Naive B cell (primary cell): ENCODE results near the gene CMSS1. TPM values are rescaled to one million over a fixed set of nuclear protein-coding genes. Genes with fewer than 3 reads are reported as not detected.

Experiments used
- ATAC-seq, 2 donors: fragments of 150-1000 bp; cut with Tn5 transposase; 2 replicates each; pipeline ENCODE4 v1.10.0; 2021; ENCODE audit warnings: low read depth in 2 of 2, mild to moderate bottlenecking in 2 of 2, moderate library complexity in 2 of 2
- DNase-seq: peaks from one replicate; pipeline ENCODE4 v3.0.0; 2022
- H3K27ac Mint-ChIP-seq, 6 donors: one replicate each; pipeline ENCODE4 v1.8.0; 2020 to 2022; ENCODE audit warnings: mild to moderate bottlenecking in 6 of 6, mixed read lengths in 6 of 6, moderate library complexity in 5 of 6, inconsistent platforms in 2 of 6
- H3K27me3 Mint-ChIP-seq, 3 donors: one replicate each; pipeline ENCODE4 v1.8.0; 2021 to 2022; ENCODE audit warnings: mixed read lengths in 3 of 3, mild to moderate bottlenecking in 1 of 3
- H3K36me3 Mint-ChIP-seq, 2 donors: one replicate each; pipeline ENCODE4 v1.8.0; 2020 to 2022; ENCODE audit warnings: mixed read lengths in 2 of 2, inconsistent platforms in 1 of 2, mild to moderate bottlenecking in 1 of 2
- H3K4me1 Mint-ChIP-seq, 3 donors: one replicate each; pipeline ENCODE4 v1.8.0; 2020 to 2022; ENCODE audit warnings: mixed read lengths in 3 of 3, inconsistent platforms in 1 of 3, mild to moderate bottlenecking in 1 of 3, moderate library complexity in 1 of 3
- H3K4me3 Mint-ChIP-seq, 8 donors: one replicate each; pipeline ENCODE4 v1.8.0; 2020 to 2022; ENCODE audit warnings: mild to moderate bottlenecking in 8 of 8, mixed read lengths in 8 of 8, moderate library complexity in 8 of 8, inconsistent platforms in 2 of 8
- H3K9me3 Mint-ChIP-seq, 7 donors: one replicate each; pipeline ENCODE4 v1.8.0; 2020 to 2022; ENCODE audit warnings: mixed read lengths in 7 of 7, mild to moderate bottlenecking in 5 of 7, inconsistent platforms in 2 of 7, moderate library complexity in 1 of 7
- polyA plus RNA-seq, 6 donors: library from polyadenylated mRNA; unstranded; fragments of 300-500 nt; fragmentation: Illumina TruSeq; gene quantifications; one replicate each; pipeline ENCODE4 v1.2.3, GENCODE V29; 2021; ENCODE audit warnings: low read depth in 6 of 6

The CMSS1 gene
- polyA plus RNA-seq, 6 donors from 2014 or later, result 18.6 to 80.3 (median 26.7) TPM

- no peak for DNase-seq
- H3K4me3 Mint-ChIP-seq, result no peak overlapping the region
- H3K9me3 Mint-ChIP-seq, result peaks cover 0 to 2% (median 0%) of the 10 kb centered on the region in 7 donors
- ATAC-seq, result no peak
- H3K36me3 Mint-ChIP-seq, result no peaks in the 10 kb centered on the region
- H3K4me1 Mint-ChIP-seq, result no peaks in the 10 kb centered on the region
- H3K27ac Mint-ChIP-seq, result no peak overlapping the region
- peaks cover 0 to 9% (median 3%) of the 10 kb centered on the region in 3 donors for H3K27me3 Mint-ChIP-seq
Observed at GRCh38 chr3:99794485-99794884, 23.2 kb upstream of the CMSS1 start.

DNA sequence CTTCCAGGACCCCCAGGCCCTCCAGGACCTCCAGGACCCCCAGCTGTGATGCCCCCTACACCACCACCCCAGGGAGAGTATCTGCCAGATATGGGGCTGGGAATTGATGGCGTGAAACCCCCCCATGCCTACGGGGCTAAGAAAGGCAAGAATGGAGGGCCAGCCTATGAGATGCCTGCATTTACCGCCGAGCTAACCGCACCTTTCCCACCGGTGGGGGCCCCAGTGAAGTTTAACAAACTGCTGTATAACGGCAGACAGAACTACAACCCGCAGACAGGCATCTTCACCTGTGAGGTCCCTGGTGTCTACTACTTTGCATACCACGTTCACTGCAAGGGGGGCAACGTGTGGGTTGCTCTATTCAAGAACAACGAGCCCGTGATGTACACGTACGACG is 22.1 kb upstream of the CMSS1 start:
- Mint-ChIP-seq H3K27me3 (peaks cover 0 to 3% (median 3%) of the 10 kb centered on the region in 3 donors), H3K36me3 (no peaks in the 10 kb centered on the region), H3K27ac (no peak overlapping the region), H3K4me3 (no peak overlapping the region), H3K4me1 (no peaks in the 10 kb centered on the region), H3K9me3 (peaks cover 0 to 2% (median 0%) of the 10 kb centered on the region in 7 donors)
- DNase-seq, result no peak
- no peak for ATAC-seq

DNA sequence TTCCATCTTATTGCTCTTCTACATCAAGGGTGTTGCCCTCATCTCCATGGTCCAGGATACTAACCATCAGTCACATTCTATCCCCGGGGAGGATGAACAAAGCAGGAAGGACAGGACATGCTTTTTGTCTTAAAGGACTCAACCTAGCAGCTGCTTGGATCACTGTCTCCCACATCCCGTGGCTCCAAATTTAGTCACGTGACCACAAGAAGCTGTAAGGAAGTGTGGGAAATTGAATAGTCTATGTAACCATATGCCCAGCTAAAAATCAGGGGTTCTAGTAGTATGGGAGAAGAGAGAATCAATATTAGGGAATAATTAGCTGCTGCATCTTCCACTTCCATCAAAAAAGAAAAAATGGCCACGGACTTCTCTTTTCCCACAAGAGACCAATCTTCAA is 18.2 kb upstream of the CMSS1 start:
- Mint-ChIP-seq H3K27me3 (no peaks in the 10 kb centered on the region), H3K4me1 (no peaks in the 10 kb centered on the region), H3K4me3 (no peak overlapping the region), H3K9me3 (peaks cover 3 to 13% (median 5%) of the 10 kb centered on the region in 7 donors), H3K27ac (no peak overlapping the region), H3K36me3 (peaks cover 0 to 14% of the 10 kb centered on the region in 2 donors)
- no peak for ATAC-seq
- no peak for DNase-seq

- Mint-ChIP-seq H3K4me1 (peaks cover 0 to 3% (median 0%) of the 10 kb centered on the region in 3 donors), H3K36me3 (peaks cover 8 to 30% of the 10 kb centered on the region in 2 donors), H3K9me3 (peaks cover 11 to 27% (median 16%) of the 10 kb centered on the region in 7 donors), H3K27ac (no peak overlapping the region), H3K27me3 (no peaks in the 10 kb centered on the region), H3K4me3 (no peak overlapping the region)
- ATAC-seq (no peak), DNase-seq (no peak)
Observed at GRCh38 chr3:99803297-99803696, 14.4 kb upstream of the CMSS1 start.

GRCh38 chr3:99805160-99805559 is 12.5 kb upstream of the CMSS1 start:
- peaks cover 0 to 3% (median 0%) of the 10 kb centered on the region in 3 donors for H3K4me1 Mint-ChIP-seq
- no peak for ATAC-seq
- H3K4me3 Mint-ChIP-seq, result no peak overlapping the region
- peak overlapping the region in 1 of 6 donors; percentile 24 for H3K27ac Mint-ChIP-seq
- no peak for DNase-seq
- H3K36me3 Mint-ChIP-seq, result peaks cover 8 to 30% of the 10 kb centered on the region in 2 donors
- H3K27me3 Mint-ChIP-seq, result no peaks in the 10 kb centered on the region
- H3K9me3 Mint-ChIP-seq, result peaks cover 11 to 25% (median 16%) of the 10 kb centered on the region in 7 donors

- ATAC-seq (peak in 1 of 2 donors; percentile 32), DNase-seq (peak; percentile 39)
- Mint-ChIP-seq H3K4me3 (no peak overlapping the region), H3K4me1 (peaks cover 0 to 3% (median 0%) of the 10 kb centered on the region in 3 donors), H3K27me3 (no peaks in the 10 kb centered on the region), H3K36me3 (peaks cover 8 to 21% of the 10 kb centered on the region in 2 donors), H3K9me3 (peaks cover 9 to 21% (median 15%) of the 10 kb centered on the region in 7 donors), H3K27ac (peak overlapping the region in 3 of 6 donors; percentile 12 to 62 (median 38))
Observed at GRCh38 chr3:99808163-99808794, 9.4 kb upstream of the CMSS1 start.

- Mint-ChIP-seq H3K4me3 (no peak overlapping the region), H3K9me3 (peaks cover 6 to 14% (median 11%) of the 10 kb centered on the region in 7 donors), H3K36me3 (peaks cover 8 to 14% of the 10 kb centered on the region in 2 donors), H3K27ac (peak overlapping the region in 1 of 6 donors; percentile 30), H3K27me3 (no peaks in the 10 kb centered on the region), H3K4me1 (peaks cover 0 to 3% (median 0%) of the 10 kb centered on the region in 3 donors)
- DNase-seq (no peak), ATAC-seq (no peak)
Observed at GRCh38 chr3:99809565-99809964, 8.1 kb upstream of the CMSS1 start.

DNA sequence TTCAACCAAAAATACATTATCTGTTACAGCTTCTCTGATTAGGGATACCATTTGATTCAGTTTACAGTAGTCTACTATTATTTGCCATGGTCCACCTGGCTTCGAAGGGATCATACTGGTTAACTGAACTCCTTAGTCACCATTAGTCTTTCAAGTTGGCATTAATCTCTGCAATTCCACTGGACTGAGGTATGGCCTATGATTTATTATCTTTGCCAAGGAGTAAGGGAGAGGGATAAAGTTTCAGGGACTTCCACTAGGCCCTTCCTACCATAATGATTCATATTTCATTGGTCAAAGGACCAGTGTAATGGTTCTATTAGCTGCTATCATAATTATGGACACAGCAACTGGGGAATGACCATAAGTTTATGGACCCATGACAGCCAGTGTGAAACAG is 7.3 kb upstream of the CMSS1 start:
- H3K4me3 Mint-ChIP-seq, result no peak overlapping the region
- peaks cover 6 to 8% of the 10 kb centered on the region in 2 donors for H3K36me3 Mint-ChIP-seq
- no peak for ATAC-seq

GRCh38 chr3:99817047-99817436 is 620 bp upstream of the CMSS1 start:
- ATAC-seq (no peak), DNase-seq (no peak)
- H3K9me3 Mint-ChIP-seq, result no peaks in the 10 kb centered on the region
- H3K27me3 Mint-ChIP-seq, result no peaks in the 10 kb centered on the region
- H3K4me3 Mint-ChIP-seq, result peak overlapping the region; percentile 94 to 99 (median 97)
- peak overlapping the region; percentile 99 to 100 (median 99) for H3K27ac Mint-ChIP-seq
- H3K4me1 Mint-ChIP-seq, result peaks cover 23 to 39% (median 26%) of the 10 kb centered on the region in 3 donors
- H3K36me3 Mint-ChIP-seq, result no peaks in the 10 kb centered on the region

More for the DNA sequence above, 7.3 kb upstream of the CMSS1 start:
- Mint-ChIP-seq H3K27ac (peak overlapping the region in 1 of 6 donors; percentile 3), H3K9me3 (peaks cover 5 to 10% (median 6%) of the 10 kb centered on the region in 7 donors), H3K4me1 (peaks cover 0 to 3% (median 2%) of the 10 kb centered on the region in 3 donors), H3K27me3 (no peaks in the 10 kb centered on the region)
- DNase-seq, result no peak

DNA sequence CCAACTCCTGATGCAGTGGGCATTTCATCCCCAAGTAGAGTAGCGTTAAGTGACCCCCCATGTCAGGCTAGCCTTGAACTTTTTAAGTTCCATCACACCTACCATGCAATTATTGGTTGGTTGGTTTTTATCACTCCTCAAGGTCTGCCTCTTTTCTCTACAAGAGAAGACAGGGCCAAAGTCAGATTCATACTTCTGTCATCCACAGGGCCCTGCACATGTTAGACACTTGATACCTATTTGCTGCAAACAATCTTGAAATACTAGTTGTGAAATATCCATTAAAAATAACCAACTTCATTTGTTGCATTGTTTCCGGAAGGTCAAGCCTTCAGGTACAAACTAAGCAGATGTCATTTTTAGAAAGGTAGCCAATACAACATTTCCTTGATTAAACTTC is 1.2 kb downstream of the CMSS1 start:
- Mint-ChIP-seq H3K9me3 (no peaks in the 10 kb centered on the region), H3K4me1 (peaks cover 23 to 45% (median 31%) of the 10 kb centered on the region in 3 donors), H3K36me3 (no peaks in the 10 kb centered on the region), H3K27me3 (no peaks in the 10 kb centered on the region), H3K27ac (peak overlapping the region; percentile 99 to 100 (median 99)), H3K4me3 (peak overlapping the region in 7 of 8 donors; percentile 77 to 99 (median 97))
- no peak for DNase-seq
- no peak for ATAC-seq

DNA sequence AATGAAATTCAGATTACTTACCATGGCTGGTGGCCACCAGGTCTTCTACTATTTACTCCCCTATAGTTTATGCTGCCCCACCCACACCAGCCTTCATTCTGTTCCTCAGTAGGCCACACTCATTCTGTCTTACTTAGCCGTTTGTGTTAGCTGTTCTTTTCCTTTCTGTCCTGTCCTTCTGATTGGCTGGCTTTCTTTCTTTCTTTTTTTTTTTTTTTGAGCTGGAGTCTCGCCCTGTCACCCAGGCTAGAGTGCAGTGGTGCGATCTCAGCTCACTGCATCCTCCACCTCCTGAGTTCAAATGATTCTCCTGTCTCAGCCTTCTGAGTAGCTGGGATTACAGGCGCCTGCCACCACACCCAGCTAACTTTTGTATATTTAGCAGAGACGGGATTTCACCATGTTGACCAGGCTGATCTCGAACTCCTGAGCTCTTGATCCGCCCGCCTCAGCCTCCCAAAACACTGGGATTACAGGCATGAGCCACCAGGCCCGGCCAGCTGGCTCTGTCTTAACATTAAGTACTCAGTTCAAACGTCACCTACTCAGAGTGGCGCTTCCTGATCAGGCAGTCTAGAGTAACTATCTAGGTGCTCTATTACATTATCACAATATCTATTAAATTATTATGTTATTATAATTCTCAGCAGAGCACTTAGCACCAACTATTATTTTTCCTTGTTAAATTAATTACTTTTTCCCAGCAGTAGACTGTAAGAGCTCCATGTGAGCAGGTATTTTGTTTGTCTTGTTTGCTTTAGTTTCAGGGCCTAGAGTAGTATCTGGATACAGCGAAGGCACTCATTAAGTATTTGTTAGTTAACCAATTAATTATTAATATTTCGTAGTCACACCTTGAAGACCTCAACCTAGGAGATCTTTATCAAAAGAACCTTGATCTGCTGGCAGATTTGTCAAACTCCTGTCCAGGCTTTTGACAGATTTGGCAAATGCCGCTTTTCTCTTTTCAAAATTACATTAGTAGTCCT is 6.4 kb downstream of the CMSS1 start:
- Mint-ChIP-seq H3K27ac (peak overlapping the region in 2 of 6 donors; percentile 45 to 61), H3K4me3 (peak overlapping the region in 1 of 8 donors; percentile 18), H3K27me3 (no peaks in the 10 kb centered on the region), H3K9me3 (no peaks in the 10 kb centered on the region), H3K4me1 (peaks cover 0 to 21% (median 14%) of the 10 kb centered on the region in 3 donors), H3K36me3 (no peaks in the 10 kb centered on the region)
- ATAC-seq, result no peak
- no peak for DNase-seq

- peaks cover 0 to 16% (median 11%) of the 10 kb centered on the region in 3 donors for H3K4me1 Mint-ChIP-seq
- DNase-seq, result no peak
- H3K27me3 Mint-ChIP-seq, result no peaks in the 10 kb centered on the region
- no peak overlapping the region for H3K4me3 Mint-ChIP-seq
- H3K9me3 Mint-ChIP-seq, result no peaks in the 10 kb centered on the region
- H3K27ac Mint-ChIP-seq, result no peak overlapping the region
- ATAC-seq, result no peak
- H3K36me3 Mint-ChIP-seq, result no peaks in the 10 kb centered on the region
Observed at GRCh38 chr3:99825004-99825640, 7.5 kb downstream of the CMSS1 start.

GRCh38 chr3:99829844-99830243 is 12.2 kb downstream of the CMSS1 start:
- H3K9me3 Mint-ChIP-seq, result no peaks in the 10 kb centered on the region
- no peak overlapping the region for H3K4me3 Mint-ChIP-seq
- no peaks in the 10 kb centered on the region for H3K36me3 Mint-ChIP-seq
- no peaks in the 10 kb centered on the region for H3K27me3 Mint-ChIP-seq
- DNase-seq, result no peak
- no peak for ATAC-seq
- H3K27ac Mint-ChIP-seq, result no peak overlapping the region
- peaks cover 0 to 5% (median 0%) of the 10 kb centered on the region in 3 donors for H3K4me1 Mint-ChIP-seq
